HG03039 (cell line): Measurements from ENCODE around the gene EHBP1.
"Not testable (repeated sequence)": the region's sequence is repeated elsewhere in the genome, so short reads cannot be mapped to it uniquely, and the experiment has no call there.

Experiments
- ATAC-seq: cut with Tn5 transposase; IDR thresholded peaks from one replicate; pipeline ENCODE4 v1.9.1; 2021; ENCODE audit warnings: mild to moderate bottlenecking, moderate library complexity; ENCODE audit not compliant: unreplicated experiment

EHBP1 gene

GRCh38 chr2:63003351-63003750 lies 297.8 kb downstream of the EHBP1 start:
- ATAC-seq: no peak

- no peak for ATAC-seq
Observed at GRCh38 chr2:63007813-63008458, 302.4 kb downstream of the EHBP1 start.

- ATAC-seq: no peak
Observed at GRCh38 chr2:63008838-63009237, 303.3 kb downstream of the EHBP1 start.

GRCh38 chr2:63009490-63009889 lies 304.0 kb downstream of the EHBP1 start:
- ATAC-seq: no peak

- no peak for ATAC-seq
Observed at GRCh38 chr2:63012541-63012940, 307.0 kb downstream of the EHBP1 start.

GRCh38 chr2:63013438-63013837 lies 307.9 kb downstream of the EHBP1 start:
- ATAC-seq: no peak

- ATAC-seq: no peak
Observed at GRCh38 chr2:63015389-63015788, 309.9 kb downstream of the EHBP1 start.

GRCh38 chr2:63018439-63018838 lies 312.9 kb downstream of the EHBP1 start:
- no peak for ATAC-seq

- not testable (repeated sequence) for ATAC-seq
Observed at GRCh38 chr2:63019686-63020085, 314.2 kb downstream of the EHBP1 start.

GRCh38 chr2:63023444-63023843 lies 317.9 kb downstream of the EHBP1 start:
- no peak for ATAC-seq

GRCh38 chr2:63027220-63027619 lies 321.7 kb downstream of the EHBP1 start:
- no peak for ATAC-seq

- no peak for ATAC-seq
Observed at GRCh38 chr2:63029058-63029457, 323.5 kb downstream of the EHBP1 start.

- ATAC-seq: no peak
Observed at GRCh38 chr2:63034526-63034925, 329.0 kb downstream of the EHBP1 start.

GRCh38 chr2:63035169-63035568 lies 329.7 kb downstream of the EHBP1 start:
- ATAC-seq: no peak

GRCh38 chr2:63035660-63036059 lies 330.1 kb downstream of the EHBP1 start:
- ATAC-seq: no peak

- no peak for ATAC-seq
Observed at GRCh38 chr2:63038034-63038433, 332.5 kb downstream of the EHBP1 start.

GRCh38 chr2:63040586-63040985 lies 335.1 kb downstream of the EHBP1 start:
- no peak for ATAC-seq

GRCh38 chr2:63041592-63041991 lies 336.1 kb downstream of the EHBP1 start:
- ATAC-seq: no peak

GRCh38 chr2:63044362-63045327 lies 339.1 kb downstream of the EHBP1 start:
- no peak for ATAC-seq

- ATAC-seq: no peak
Observed at GRCh38 chr2:63046552-63046951, 341.0 kb downstream of the EHBP1 start.

- ATAC-seq: no peak
Observed at GRCh38 chr2:63046961-63047320, 341.4 kb downstream of the EHBP1 start.
